Activated naive CD4-positive, alpha-beta T cell treated with anti-CD3 and anti-CD28 coated beads for 36 hours (primary cell): ENCODE results near the gene MS4A8. TPM values are rescaled to one million over a fixed set of nuclear protein-coding genes. Genes with fewer than 3 reads are reported as not detected.
"Not testable (repeated sequence)": the region's sequence is repeated elsewhere in the genome, so short reads cannot be mapped to it uniquely, and the experiment has no call there.

ENCODE experiments used
- CTCF ChIA-PET: fragments of 350-600 bp; sonication (Branson Sonifier 250); formaldehyde crosslinking; loops from one replicate; lab custom pipeline; 2021; ENCODE audit warnings: antibody characterized with exemption; lab: Charles Lee
- DNase-seq: peaks from one replicate; pipeline ENCODE4 v3.0.0-alpha.2; 2020
- H3K27ac Mint-ChIP-seq: one replicate; pipeline ENCODE4 v1.8.0; 2021; ENCODE audit warnings: mild to moderate bottlenecking, mixed read lengths
- H3K27me3 Mint-ChIP-seq: one replicate; pipeline ENCODE4 v1.8.0; 2021; ENCODE audit warnings: low read depth, mixed read lengths
- H3K36me3 Mint-ChIP-seq: one replicate; pipeline ENCODE4 v1.8.0; 2021; ENCODE audit warnings: low read depth, mixed read lengths
- H3K4me1 Mint-ChIP-seq: one replicate; pipeline ENCODE4 v1.8.0; 2021; ENCODE audit warnings: low read depth, mixed read lengths
- H3K4me3 Mint-ChIP-seq: one replicate; pipeline ENCODE4 v1.8.0; 2021; ENCODE audit warnings: mild to moderate bottlenecking, moderate library complexity, mixed read lengths
- H3K9me3 Mint-ChIP-seq: one replicate; pipeline ENCODE4 v1.8.0; 2021; ENCODE audit warnings: mixed read lengths
- intact Hi-C: fragments of 100-400 bp; cut with micrococcal nuclease; formaldehyde crosslinking; loops from one replicate; pipeline ENCODE4 v1.15.1; 2023
- total RNA-seq, 2 experiments: library from RNA; stranded (reverse); gene quantifications; one replicate each; pipeline ENCODE4 v1.2.3, GENCODE V29; 2021

MS4A8 gene
- total RNA-seq, 2 experiments from 2014 or later: not detected

GRCh38 chr11:60703374-60703773 lies 4.0 kb downstream of the MS4A8 start:
- Mint-ChIP-seq H3K36me3 (no peaks in the 10 kb centered on the region), H3K4me3 (no peak overlapping the region), H3K9me3 (no peaks in the 10 kb centered on the region), H3K27me3 (peaks cover 4% of the 10 kb centered on the region), H3K27ac (no peak overlapping the region), H3K4me1 (no peaks in the 10 kb centered on the region)
- intact Hi-C loops: no loop called here
- no peak for DNase-seq
- CTCF ChIA-PET: interaction anchor here (0.7 kb wide), 1 partner anchor 95 kb away, joined by 6 read pairs; no protein-coding TSS in a partner anchor

GRCh38 chr11:60705895-60706294 lies 6.5 kb downstream of the MS4A8 start:
- Mint-ChIP-seq H3K36me3 (no peaks in the 10 kb centered on the region), H3K9me3 (no peaks in the 10 kb centered on the region), H3K27me3 (peaks cover 4% of the 10 kb centered on the region), H3K4me1 (no peaks in the 10 kb centered on the region), H3K27ac (no peak overlapping the region), H3K4me3 (no peak overlapping the region)
- no peak for DNase-seq
- CTCF ChIA-PET: interaction anchor here (1.0 kb wide), 1 partner anchor 15 kb away, joined by 3 read pairs; no protein-coding TSS in a partner anchor
- intact Hi-C loops: no loop called here

- H3K4me3 Mint-ChIP-seq: no peak overlapping the region
- intact Hi-C loops: no loop called here
These were observed 7.5 kb downstream of the MS4A8 start for GRCh38 chr11:60706931-60707330.

GRCh38 chr11:60710482-60710881 lies 11.1 kb downstream of the MS4A8 start:
- H3K9me3 Mint-ChIP-seq: no peaks in the 10 kb centered on the region
- no peaks in the 10 kb centered on the region for H3K4me1 Mint-ChIP-seq
- intact Hi-C loops: no loop called here
- no peak overlapping the region for H3K27ac Mint-ChIP-seq
- DNase-seq: no peak
- H3K27me3 Mint-ChIP-seq: peaks cover 7% of the 10 kb centered on the region
- H3K36me3 Mint-ChIP-seq: no peaks in the 10 kb centered on the region
- no peak overlapping the region for H3K4me3 Mint-ChIP-seq
- CTCF ChIA-PET: no interaction called here

More at GRCh38 chr11:60706931-60707330, 7.5 kb downstream of the MS4A8 start:
- H3K27ac Mint-ChIP-seq: no peak overlapping the region
- H3K36me3 Mint-ChIP-seq: no peaks in the 10 kb centered on the region
- DNase-seq: no peak
- no peaks in the 10 kb centered on the region for H3K4me1 Mint-ChIP-seq
- no peaks in the 10 kb centered on the region for H3K9me3 Mint-ChIP-seq
- CTCF ChIA-PET: interaction anchor here (1.0 kb wide), 1 partner anchor 14 kb away, joined by 3 read pairs; no protein-coding TSS in a partner anchor
- peaks cover 4% of the 10 kb centered on the region for H3K27me3 Mint-ChIP-seq

GRCh38 chr11:60711276-60711675 lies 11.9 kb downstream of the MS4A8 start:
- no peak overlapping the region for H3K4me3 Mint-ChIP-seq
- H3K27ac Mint-ChIP-seq: no peak overlapping the region
- no peaks in the 10 kb centered on the region for H3K4me1 Mint-ChIP-seq
- intact Hi-C loops: no loop called here
- CTCF ChIA-PET: no interaction called here
- H3K36me3 Mint-ChIP-seq: no peaks in the 10 kb centered on the region
- H3K27me3 Mint-ChIP-seq: peaks cover 7% of the 10 kb centered on the region
- DNase-seq: no peak
- H3K9me3 Mint-ChIP-seq: no peaks in the 10 kb centered on the region

- H3K4me1 Mint-ChIP-seq, H3K27me3 Mint-ChIP-seq, H3K4me3 Mint-ChIP-seq, H3K36me3 Mint-ChIP-seq, H3K9me3 Mint-ChIP-seq, DNase-seq, CTCF ChIA-PET, H3K27ac Mint-ChIP-seq, intact Hi-C loops: not testable (repeated sequence)
These were observed 14.0 kb downstream of the MS4A8 start for GRCh38 chr11:60713423-60713822.

- H3K27ac Mint-ChIP-seq: no peak overlapping the region
- H3K9me3 Mint-ChIP-seq: no peaks in the 10 kb centered on the region
- CTCF ChIA-PET: no interaction called here
- H3K27me3 Mint-ChIP-seq: peaks cover 13% of the 10 kb centered on the region
- DNase-seq: no peak
- intact Hi-C loops: no loop called here
- no peak overlapping the region for H3K4me3 Mint-ChIP-seq
- no peaks in the 10 kb centered on the region for H3K4me1 Mint-ChIP-seq
- no peaks in the 10 kb centered on the region for H3K36me3 Mint-ChIP-seq
These were observed 18.5 kb downstream of the MS4A8 start for GRCh38 chr11:60717956-60718355.

- Mint-ChIP-seq H3K27ac (no peak overlapping the region), H3K4me3 (no peak overlapping the region), H3K36me3 (no peaks in the 10 kb centered on the region), H3K4me1 (no peaks in the 10 kb centered on the region), H3K9me3 (no peaks in the 10 kb centered on the region), H3K27me3 (peaks cover 13% of the 10 kb centered on the region)
- intact Hi-C loops: no loop called here
- CTCF ChIA-PET: no interaction called here
- no peak for DNase-seq
These were observed 19.3 kb downstream of the MS4A8 start for GRCh38 chr11:60718524-60719316.

- DNase-seq: no peak
- no peak overlapping the region for H3K4me3 Mint-ChIP-seq
- H3K36me3 Mint-ChIP-seq: no peaks in the 10 kb centered on the region
- intact Hi-C loops: no loop called here
- no peaks in the 10 kb centered on the region for H3K4me1 Mint-ChIP-seq
- no peak overlapping the region for H3K27ac Mint-ChIP-seq
- CTCF ChIA-PET: no interaction called here
- no peaks in the 10 kb centered on the region for H3K9me3 Mint-ChIP-seq
- H3K27me3 Mint-ChIP-seq: peaks cover 12% of the 10 kb centered on the region
These were observed 20.0 kb downstream of the MS4A8 start for GRCh38 chr11:60719391-60719790.

- Mint-ChIP-seq H3K36me3 (no peaks in the 10 kb centered on the region), H3K4me1 (no peaks in the 10 kb centered on the region), H3K27ac (no peak overlapping the region), H3K9me3 (no peaks in the 10 kb centered on the region), H3K4me3 (no peak overlapping the region), H3K27me3 (peaks cover 10% of the 10 kb centered on the region)
- CTCF ChIA-PET: no interaction called here
- intact Hi-C loops: no loop called here
- DNase-seq: no peak
These were observed 21.0 kb downstream of the MS4A8 start for GRCh38 chr11:60720460-60720859.

GRCh38 chr11:60724420-60724819 lies 25.0 kb downstream of the MS4A8 start, which contains the start of gene MS4A18:
Gene MS4A18 (plus strand): TSS chr11:60724720.
- Mint-ChIP-seq H3K9me3 (no peaks in the 10 kb centered on the region), H3K27me3 (peaks cover 9% of the 10 kb centered on the region), H3K4me1 (no peaks in the 10 kb centered on the region), H3K27ac (no peak within 1 kb of the TSS), H3K36me3 (no peaks in the 10 kb centered on the region), H3K4me3 (no peak within 1 kb of the TSS)
- intact Hi-C loops: no loop called here
- DNase-seq: no peak
- CTCF ChIA-PET: no interaction called here

GRCh38 chr11:60725592-60725991 lies 26.2 kb downstream of the MS4A8 start:
- DNase-seq: no peak
- Mint-ChIP-seq H3K9me3 (no peaks in the 10 kb centered on the region), H3K4me3 (no peak overlapping the region), H3K36me3 (no peaks in the 10 kb centered on the region), H3K27me3 (peaks cover 9% of the 10 kb centered on the region), H3K4me1 (no peaks in the 10 kb centered on the region), H3K27ac (no peak overlapping the region)
- CTCF ChIA-PET: no interaction called here
- intact Hi-C loops: no loop called here

- H3K36me3 Mint-ChIP-seq: no peaks in the 10 kb centered on the region
- peaks cover 9% of the 10 kb centered on the region for H3K27me3 Mint-ChIP-seq
- no peak overlapping the region for H3K27ac Mint-ChIP-seq
- intact Hi-C loops: no loop called here
- H3K4me1 Mint-ChIP-seq: no peaks in the 10 kb centered on the region
- no peak for DNase-seq
- CTCF ChIA-PET: no interaction called here
- no peaks in the 10 kb centered on the region for H3K9me3 Mint-ChIP-seq
- H3K4me3 Mint-ChIP-seq: no peak overlapping the region
These were observed 32.2 kb downstream of the MS4A8 start for GRCh38 chr11:60731586-60731985.
